DOHH2 (cell line): ENCODE results near the gene POU2F2.

Experiments used
- EZH2phosphoT487 ChIP-seq: fragments of 200-600 bp; sonication (generic); IDR thresholded peaks from 2 replicates; pipeline ENCODE4 v1.6.1; 2017; ENCODE audit warnings: borderline replicate concordance, mild to moderate bottlenecking, antibody characterized with exemption, low read length, moderate library complexity, mixed read lengths
- TF ChIP-seq, protein P1 (sequence below): fragments of 200-600 bp; sonication (generic); IDR thresholded peaks from one replicate; pipeline ENCODE4 v1.5.1; 2014; ENCODE audit warnings: antibody characterized with exemption, mild to moderate bottlenecking, low read depth, low read length; ENCODE audit not compliant: poor library complexity, severe bottlenecking

DNA sequence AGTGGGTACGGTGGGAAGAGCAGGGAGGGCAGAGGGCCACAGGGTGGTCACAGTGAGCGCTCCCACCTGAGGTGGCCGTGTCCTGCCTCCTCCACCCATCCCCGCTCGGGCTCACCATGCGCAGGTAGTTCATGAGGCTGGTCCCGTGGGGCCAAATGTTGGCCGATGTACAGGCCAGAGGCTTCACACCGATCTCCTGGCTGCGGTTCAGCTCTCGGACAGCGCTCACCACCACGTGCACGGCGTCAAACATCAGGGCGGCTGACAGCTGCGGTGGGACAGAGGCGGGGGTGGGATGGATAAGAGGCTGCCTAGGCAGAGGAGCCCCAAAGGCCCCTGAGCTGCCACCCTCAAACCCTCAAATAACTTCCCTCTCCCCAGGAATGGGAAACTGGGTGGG is 78.0 kb downstream of the POU2F2 start:
- TF ChIP-seq, protein P1, sequence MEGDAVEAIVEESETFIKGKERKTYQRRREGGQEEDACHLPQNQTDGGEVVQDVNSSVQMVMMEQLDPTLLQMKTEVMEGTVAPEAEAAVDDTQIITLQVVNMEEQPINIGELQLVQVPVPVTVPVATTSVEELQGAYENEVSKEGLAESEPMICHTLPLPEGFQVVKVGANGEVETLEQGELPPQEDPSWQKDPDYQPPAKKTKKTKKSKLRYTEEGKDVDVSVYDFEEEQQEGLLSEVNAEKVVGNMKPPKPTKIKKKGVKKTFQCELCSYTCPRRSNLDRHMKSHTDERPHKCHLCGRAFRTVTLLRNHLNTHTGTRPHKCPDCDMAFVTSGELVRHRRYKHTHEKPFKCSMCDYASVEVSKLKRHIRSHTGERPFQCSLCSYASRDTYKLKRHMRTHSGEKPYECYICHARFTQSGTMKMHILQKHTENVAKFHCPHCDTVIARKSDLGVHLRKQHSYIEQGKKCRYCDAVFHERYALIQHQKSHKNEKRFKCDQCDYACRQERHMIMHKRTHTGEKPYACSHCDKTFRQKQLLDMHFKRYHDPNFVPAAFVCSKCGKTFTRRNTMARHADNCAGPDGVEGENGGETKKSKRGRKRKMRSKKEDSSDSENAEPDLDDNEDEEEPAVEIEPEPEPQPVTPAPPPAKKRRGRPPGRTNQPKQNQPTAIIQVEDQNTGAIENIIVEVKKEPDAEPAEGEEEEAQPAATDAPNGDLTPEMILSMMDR: no peak
- no peak for TF ChIP-seq EZH2phosphoT487
